Erythroblast (primary cell): ENCODE results near the gene ZNF280D.

ENCODE experiments used
- GATA1 ChIP-seq: IDR thresholded peaks from 2 replicates; pipeline ENCODE4 v1.6.1; 2011; ENCODE audit warnings: low read depth, mild to moderate bottlenecking, control low read depth, low read length, moderate library complexity
- POLR2A ChIP-seq: IDR thresholded peaks from 2 replicates; pipeline ENCODE4 v1.6.1; 2011; ENCODE audit warnings: mild to moderate bottlenecking, low read length

GRCh38 chr15:56586206-56586605, 147.1 kb downstream of the ZNF280D start:
- TF ChIP-seq POLR2A (no peak), GATA1 (no peak)
